Endothelial cell of umbilical vein (primary cell): ENCODE measurements around the gene GNAQ.
A peak's percentile ranks its signal among the peaks of the same experiment; 100 is the strongest.

Experiments used
- EZH2 ChIP-seq: IDR thresholded peaks from 2 replicates; pipeline ENCODE4 v1.6.1; 2012; ENCODE audit warnings: borderline replicate concordance, low read depth, mild to moderate bottlenecking, moderate library complexity, low read length, inconsistent platforms; ENCODE audit not compliant: severe bottlenecking
- FOS ChIP-seq: IDR thresholded peaks from 2 replicates; pipeline ENCODE4 v1.6.1; 2011; ENCODE audit warnings: mild to moderate bottlenecking, low read length, moderate library complexity, borderline replicate concordance; ENCODE audit not compliant: insufficient read depth
- POLR2A ChIP-seq: IDR thresholded peaks from 2 replicates; pipeline ENCODE4 v1.6.1; 2012; ENCODE audit warnings: low read depth, mild to moderate bottlenecking, control low read depth, low read length
- POLR2AphosphoS5 ChIP-seq: IDR thresholded peaks from 2 replicates; pipeline ENCODE4 v1.6.1; 2012; ENCODE audit warnings: low read depth, mild to moderate bottlenecking, control low read depth, low read length, moderate library complexity; ENCODE audit not compliant: insufficient read depth
- TF ChIP-seq, protein P1 (sequence below), 2 donors: IDR thresholded peaks; 1 replicate in 1 of 2; 2 replicates in 1 of 2; pipeline ENCODE4 v1.5.1; 2011; ENCODE audit warnings: low read length in 2 of 2, mild to moderate bottlenecking in 2 of 2, moderate library complexity in 2 of 2, control low read depth in 1 of 2, inconsistent platforms in 1 of 2, low read depth in 1 of 2; ENCODE audit not compliant: insufficient read depth in 1 of 2; ENCODE audit errors: extremely low read depth in 1 of 2

DNA sequence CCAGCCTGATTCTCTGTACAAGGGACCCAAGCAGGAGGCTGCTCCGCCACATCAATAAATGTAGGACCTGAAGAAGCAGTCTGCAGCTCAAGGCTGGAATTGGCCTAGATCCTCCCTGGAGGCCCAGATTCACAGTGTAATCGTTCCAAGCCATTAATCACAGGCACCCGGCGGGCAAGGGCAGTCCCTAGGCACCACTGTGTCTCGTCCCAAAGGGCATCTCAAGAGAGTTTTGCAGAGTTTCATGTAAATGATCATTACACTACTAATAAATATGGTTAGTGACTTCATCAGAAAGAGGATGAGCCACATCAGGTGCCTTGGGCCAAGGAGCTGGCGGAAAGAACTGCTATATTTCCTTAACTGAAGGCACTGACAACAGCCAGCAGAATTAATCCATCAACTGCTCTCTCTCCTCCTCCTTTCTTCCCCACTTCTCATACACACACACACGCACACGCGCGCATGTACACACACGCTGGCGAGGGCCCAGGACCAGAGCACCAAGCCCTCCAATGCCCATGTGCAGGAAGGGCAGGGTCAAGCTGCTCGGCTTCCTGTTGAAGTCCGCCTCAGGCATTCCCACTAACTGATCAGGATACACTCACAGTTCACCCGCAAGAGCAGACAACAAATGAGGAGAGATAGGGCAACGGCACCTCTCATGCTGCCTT lies 33.9 kb downstream of the GNAQ start:
- TF ChIP-seq, protein P1, sequence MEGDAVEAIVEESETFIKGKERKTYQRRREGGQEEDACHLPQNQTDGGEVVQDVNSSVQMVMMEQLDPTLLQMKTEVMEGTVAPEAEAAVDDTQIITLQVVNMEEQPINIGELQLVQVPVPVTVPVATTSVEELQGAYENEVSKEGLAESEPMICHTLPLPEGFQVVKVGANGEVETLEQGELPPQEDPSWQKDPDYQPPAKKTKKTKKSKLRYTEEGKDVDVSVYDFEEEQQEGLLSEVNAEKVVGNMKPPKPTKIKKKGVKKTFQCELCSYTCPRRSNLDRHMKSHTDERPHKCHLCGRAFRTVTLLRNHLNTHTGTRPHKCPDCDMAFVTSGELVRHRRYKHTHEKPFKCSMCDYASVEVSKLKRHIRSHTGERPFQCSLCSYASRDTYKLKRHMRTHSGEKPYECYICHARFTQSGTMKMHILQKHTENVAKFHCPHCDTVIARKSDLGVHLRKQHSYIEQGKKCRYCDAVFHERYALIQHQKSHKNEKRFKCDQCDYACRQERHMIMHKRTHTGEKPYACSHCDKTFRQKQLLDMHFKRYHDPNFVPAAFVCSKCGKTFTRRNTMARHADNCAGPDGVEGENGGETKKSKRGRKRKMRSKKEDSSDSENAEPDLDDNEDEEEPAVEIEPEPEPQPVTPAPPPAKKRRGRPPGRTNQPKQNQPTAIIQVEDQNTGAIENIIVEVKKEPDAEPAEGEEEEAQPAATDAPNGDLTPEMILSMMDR (IDR thresholded peaks at IDR 0.05; ENCODE audit: extremely low read depth in 1 of 2, insufficient read depth in 1 of 2, low read depth in 1 of 2, low read length in 2 of 2), result no peak
- TF ChIP-seq POLR2A, result no peak
- TF ChIP-seq EZH2, result no peak
- TF ChIP-seq POLR2AphosphoS5, result peak; percentile 89
- no peak for TF ChIP-seq FOS
